HepG2 (cell line): ENCODE results near the gene HCFC1R1.

Experiments used
- HDAC2 ChIP-seq: sonication (generic); formaldehyde crosslinking; IDR thresholded peaks from 2 replicates; pipeline ENCODE4 v1.4.0; 2020; ENCODE audit warnings: missing genetic modification reagents
- MTA1 ChIP-seq: sonication (generic); formaldehyde crosslinking; IDR thresholded peaks from 2 replicates; pipeline ENCODE4 v1.4.0; 2020; ENCODE audit warnings: missing genetic modification reagents, mild to moderate bottlenecking, borderline replicate concordance
- RAD21 ChIP-seq: fragments of 450-650 bp; formaldehyde crosslinking; IDR thresholded peaks from 2 replicates; pipeline ENCODE4 v1.5.0; 2020; ENCODE audit warnings: mild to moderate bottlenecking
- SMAD3 ChIP-seq: sonication (generic); formaldehyde crosslinking; IDR thresholded peaks from 2 replicates; pipeline ENCODE4 v1.4.0; 2020; ENCODE audit warnings: missing genetic modification reagents
- SOX5 ChIP-seq: IDR thresholded peaks from 2 replicates; pipeline ENCODE4 v1.6.1; 2016; ENCODE audit warnings: borderline replicate concordance
- ZBTB7A ChIP-seq: sonication (generic); formaldehyde crosslinking; IDR thresholded peaks from 2 replicates; pipeline ENCODE4 v1.8.0; 2022; ENCODE audit warnings: mild to moderate bottlenecking, missing genetic modification reagents
- ZNF747 ChIP-seq: sonication (generic); formaldehyde crosslinking; IDR thresholded peaks from 2 replicates; pipeline ENCODE4 v1.8.1; 2023; ENCODE audit warnings: missing genetic modification reagents, mild to moderate bottlenecking, borderline replicate concordance
- TF ChIP-seq, protein P1 (sequence below): sonication (generic); formaldehyde crosslinking; IDR thresholded peaks from 2 replicates; pipeline ENCODE4 v1.5.0; 2020; ENCODE audit warnings: mild to moderate bottlenecking, missing genetic modification reagents, moderate library complexity

DNA sequence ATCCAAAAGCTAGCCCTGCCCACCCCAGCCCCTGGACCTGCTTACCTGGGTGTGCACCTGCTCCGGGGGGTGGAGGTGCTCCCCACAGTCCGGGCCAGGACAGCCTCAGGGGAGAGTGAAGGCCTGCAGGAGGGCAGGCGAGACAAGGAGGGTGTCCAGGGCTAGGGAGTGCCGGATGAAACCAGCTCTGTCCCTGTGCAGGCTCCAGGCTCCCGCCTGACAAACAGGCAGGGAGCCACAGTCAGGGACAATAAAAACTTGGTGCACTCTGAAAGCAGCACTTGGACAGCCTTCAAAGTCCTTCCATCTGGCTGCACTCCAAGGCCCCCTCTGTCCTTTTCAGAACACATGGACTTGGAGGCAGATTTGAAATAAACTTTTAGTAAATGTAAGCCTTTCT, 50.6 kb downstream of the HCFC1R1 start:
- TF ChIP-seq ZNF747 (CRISPR knock-in tag) = no peak
- TF ChIP-seq, protein P1, sequence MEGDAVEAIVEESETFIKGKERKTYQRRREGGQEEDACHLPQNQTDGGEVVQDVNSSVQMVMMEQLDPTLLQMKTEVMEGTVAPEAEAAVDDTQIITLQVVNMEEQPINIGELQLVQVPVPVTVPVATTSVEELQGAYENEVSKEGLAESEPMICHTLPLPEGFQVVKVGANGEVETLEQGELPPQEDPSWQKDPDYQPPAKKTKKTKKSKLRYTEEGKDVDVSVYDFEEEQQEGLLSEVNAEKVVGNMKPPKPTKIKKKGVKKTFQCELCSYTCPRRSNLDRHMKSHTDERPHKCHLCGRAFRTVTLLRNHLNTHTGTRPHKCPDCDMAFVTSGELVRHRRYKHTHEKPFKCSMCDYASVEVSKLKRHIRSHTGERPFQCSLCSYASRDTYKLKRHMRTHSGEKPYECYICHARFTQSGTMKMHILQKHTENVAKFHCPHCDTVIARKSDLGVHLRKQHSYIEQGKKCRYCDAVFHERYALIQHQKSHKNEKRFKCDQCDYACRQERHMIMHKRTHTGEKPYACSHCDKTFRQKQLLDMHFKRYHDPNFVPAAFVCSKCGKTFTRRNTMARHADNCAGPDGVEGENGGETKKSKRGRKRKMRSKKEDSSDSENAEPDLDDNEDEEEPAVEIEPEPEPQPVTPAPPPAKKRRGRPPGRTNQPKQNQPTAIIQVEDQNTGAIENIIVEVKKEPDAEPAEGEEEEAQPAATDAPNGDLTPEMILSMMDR (CRISPR knock-in tag) = no peak
- no peak for TF ChIP-seq SMAD3
- TF ChIP-seq ZBTB7A (CRISPR knock-in tag) = no peak
- TF ChIP-seq MTA1 (CRISPR knock-in tag) = no peak
- no peak for TF ChIP-seq SOX5
- TF ChIP-seq RAD21 (CRISPR knock-in tag) = no peak
- no peak for TF ChIP-seq HDAC2 (CRISPR knock-in tag)
